ENCODE data around the gene DCHS2.

DNA sequence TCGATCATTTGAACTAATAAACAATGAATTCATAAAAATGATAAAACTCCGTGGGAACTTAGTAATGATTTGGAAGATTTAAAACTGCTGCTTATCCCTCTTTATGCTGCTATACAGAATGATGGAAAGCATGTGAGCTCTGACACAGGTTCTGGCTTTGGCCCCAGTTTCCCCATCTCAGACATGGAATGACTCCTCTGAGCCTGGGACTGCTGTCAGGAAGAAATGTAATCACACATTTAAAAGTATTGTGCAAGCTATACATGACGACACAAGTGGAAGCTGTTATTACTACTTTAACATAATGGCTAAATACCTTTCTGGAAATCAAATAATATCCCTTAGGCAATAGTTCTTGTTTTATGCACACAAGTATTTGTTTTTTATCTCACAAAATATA, 161.7 kb downstream of the DCHS2 start:
- TF ChIP-seq NR2C1 (IDR thresholded peaks at IDR 0.05) (no peak), POLR2A (IDR thresholded peaks at IDR 0.05; ENCODE audit: low read depth, low read length) (no peak)

All from GM12878 (cell line).